SK-N-SH (cell line): ENCODE measurements around the gene GNG12.
A peak's percentile ranks its signal among the peaks of the same experiment; 100 is the strongest.

ENCODE experiments used
- CTCF ChIP-seq: fragments of 200-600 bp; sonication (generic); IDR thresholded peaks from 2 replicates; pipeline ENCODE4 v1.6.1; 2017; ENCODE audit warnings: antibody characterized with exemption, mild to moderate bottlenecking, moderate library complexity
- ELF1 ChIP-seq: IDR thresholded peaks from 2 replicates; pipeline ENCODE4 v1.4.0; 2012
- EP300 ChIP-seq, 2 experiments: IDR thresholded peaks; 2 replicates each; pipeline versions ENCODE4 v1.4.0 to v1.6.1; 2012; ENCODE audit warnings: borderline replicate concordance in 1 of 2, low read depth in 1 of 2, low read length in 1 of 2
- EZH2phosphoT487 ChIP-seq: fragments of 200-600 bp; sonication (generic); IDR thresholded peaks from 2 replicates; pipeline ENCODE4 v1.6.1; 2017; ENCODE audit warnings: low read depth, mixed run types, mild to moderate bottlenecking, antibody characterized with exemption, moderate library complexity, borderline replicate concordance
- MAX ChIP-seq: IDR thresholded peaks from 2 replicates; pipeline ENCODE4 v1.4.0; 2012; ENCODE audit warnings: low read depth
- NRF1 ChIP-seq: IDR thresholded peaks from 2 replicates; pipeline ENCODE4 v1.6.1; 2012; ENCODE audit warnings: low read depth, mild to moderate bottlenecking, low read length
- PBX3 ChIP-seq: IDR thresholded peaks from 2 replicates; pipeline ENCODE4; 2012
- POLR2AphosphoS5 ChIP-seq: IDR thresholded peaks from 2 replicates; pipeline ENCODE4 v1.6.1; 2012; ENCODE audit warnings: low read depth, low read length
- RAD21 ChIP-seq: IDR thresholded peaks from 2 replicates; pipeline ENCODE4 v1.6.1; 2012; ENCODE audit warnings: mild to moderate bottlenecking, low read length
- REST ChIP-seq: IDR thresholded peaks from 2 replicates; pipeline ENCODE4 v1.6.1; 2012; ENCODE audit warnings: mild to moderate bottlenecking, low read depth, low read length, moderate library complexity
- TAF1 ChIP-seq: IDR thresholded peaks from 2 replicates; pipeline ENCODE4 v1.6.1; 2012; ENCODE audit warnings: low read depth, mild to moderate bottlenecking, low read length, moderate library complexity, borderline replicate concordance
- ZBTB33 ChIP-seq: IDR thresholded peaks from 2 replicates; pipeline ENCODE4 v1.4.0; 2012; ENCODE audit warnings: low read depth, borderline replicate concordance

- TF ChIP-seq CTCF (peak; percentile 97), MAX (no peak), NRF1 (no peak), EZH2phosphoT487 (no peak), ZBTB33 (no peak), TAF1 (no peak), RAD21 (peak; percentile 99), ELF1 (no peak), POLR2AphosphoS5 (no peak), EP300 (IDR thresholded peaks at IDR 0.05; ENCODE audit: borderline replicate concordance in 1 of 2, low read depth in 1 of 2, low read length in 1 of 2) (no peak), PBX3 (no peak), REST (no peak)
Measured at GRCh38 chr1:67853704-67854103, 20.4 kb upstream of the GNG12 start.
